Choroid plexus epithelial cell (primary cell): ENCODE results near the gene KLHL22.
"Not testable (repeated sequence)": the region's sequence is repeated elsewhere in the genome, so short reads cannot be mapped to it uniquely, and the experiment has no call there.

ENCODE experiments used
- DNase-seq: peaks from one replicate; pipeline ENCODE4 v3.0.0-alpha.2; 2010; ENCODE audit warnings: low read depth
- H3K4me3 ChIP-seq: 2 replicates; pipeline ENCODE4 v1.5.1; 2011; ENCODE audit warnings: low read depth, mild to moderate bottlenecking, control low read depth, low read length, moderate library complexity
- TF ChIP-seq, protein P1 (sequence below): conservative IDR thresholded peaks from 2 replicates; pipeline ENCODE4 v1.5.1; 2011; ENCODE audit warnings: low read depth, mild to moderate bottlenecking, control low read depth, inconsistent platforms, low read length, moderate library complexity

Gene KLHL22

DNA sequence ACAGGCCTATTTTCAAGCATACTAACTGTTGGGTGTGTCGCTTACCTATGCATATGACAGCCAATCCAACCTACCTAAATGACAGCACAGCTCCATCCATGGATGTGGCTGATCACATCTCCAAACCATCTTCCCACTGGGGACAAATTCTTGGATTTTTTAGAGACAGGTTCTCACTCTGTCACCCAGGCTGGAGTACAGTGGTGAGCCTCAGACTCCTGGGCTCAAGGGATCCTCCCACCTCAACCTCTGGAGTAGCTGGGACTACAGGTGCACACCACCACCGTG lies 76.0 kb downstream of the KLHL22 start:
- TF ChIP-seq, protein P1, sequence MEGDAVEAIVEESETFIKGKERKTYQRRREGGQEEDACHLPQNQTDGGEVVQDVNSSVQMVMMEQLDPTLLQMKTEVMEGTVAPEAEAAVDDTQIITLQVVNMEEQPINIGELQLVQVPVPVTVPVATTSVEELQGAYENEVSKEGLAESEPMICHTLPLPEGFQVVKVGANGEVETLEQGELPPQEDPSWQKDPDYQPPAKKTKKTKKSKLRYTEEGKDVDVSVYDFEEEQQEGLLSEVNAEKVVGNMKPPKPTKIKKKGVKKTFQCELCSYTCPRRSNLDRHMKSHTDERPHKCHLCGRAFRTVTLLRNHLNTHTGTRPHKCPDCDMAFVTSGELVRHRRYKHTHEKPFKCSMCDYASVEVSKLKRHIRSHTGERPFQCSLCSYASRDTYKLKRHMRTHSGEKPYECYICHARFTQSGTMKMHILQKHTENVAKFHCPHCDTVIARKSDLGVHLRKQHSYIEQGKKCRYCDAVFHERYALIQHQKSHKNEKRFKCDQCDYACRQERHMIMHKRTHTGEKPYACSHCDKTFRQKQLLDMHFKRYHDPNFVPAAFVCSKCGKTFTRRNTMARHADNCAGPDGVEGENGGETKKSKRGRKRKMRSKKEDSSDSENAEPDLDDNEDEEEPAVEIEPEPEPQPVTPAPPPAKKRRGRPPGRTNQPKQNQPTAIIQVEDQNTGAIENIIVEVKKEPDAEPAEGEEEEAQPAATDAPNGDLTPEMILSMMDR = no peak
- no peak overlapping the region for H3K4me3 ChIP-seq
- DNase-seq = no peak

DNA sequence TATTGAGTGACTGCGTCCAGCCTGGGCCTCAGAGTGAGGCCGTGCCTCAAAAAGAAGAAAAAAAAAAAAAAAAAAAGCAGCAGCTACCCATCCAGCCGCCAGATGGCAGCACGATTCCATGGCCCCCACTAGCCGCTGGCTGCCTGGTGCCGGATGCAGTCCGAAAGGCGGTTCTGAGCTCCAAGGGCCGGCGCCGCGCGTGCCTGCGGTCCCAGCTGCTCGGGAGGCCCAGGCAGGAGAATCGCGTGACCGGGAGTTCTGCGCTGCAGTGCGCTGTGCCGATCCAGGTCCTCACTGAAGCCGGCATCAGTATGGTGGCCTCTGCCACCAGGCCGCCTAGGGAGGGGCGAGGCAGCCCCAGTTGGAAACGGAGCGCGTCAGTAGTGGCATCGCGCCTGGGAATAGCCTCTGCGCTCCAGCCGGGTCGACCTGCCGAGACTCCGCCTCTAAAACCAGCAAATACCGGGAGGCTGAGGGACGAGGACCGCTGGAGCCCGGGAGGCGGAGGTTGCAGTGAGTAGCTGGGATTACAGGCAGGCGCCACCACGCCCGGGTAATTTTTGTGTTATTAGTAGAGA lies 77.3 kb downstream of the KLHL22 start:
- TF ChIP-seq, protein P1 = peak; percentile 93
- peak; percentile 89 for DNase-seq
- peak overlapping the region; percentile 55 for H3K4me3 ChIP-seq

DNA sequence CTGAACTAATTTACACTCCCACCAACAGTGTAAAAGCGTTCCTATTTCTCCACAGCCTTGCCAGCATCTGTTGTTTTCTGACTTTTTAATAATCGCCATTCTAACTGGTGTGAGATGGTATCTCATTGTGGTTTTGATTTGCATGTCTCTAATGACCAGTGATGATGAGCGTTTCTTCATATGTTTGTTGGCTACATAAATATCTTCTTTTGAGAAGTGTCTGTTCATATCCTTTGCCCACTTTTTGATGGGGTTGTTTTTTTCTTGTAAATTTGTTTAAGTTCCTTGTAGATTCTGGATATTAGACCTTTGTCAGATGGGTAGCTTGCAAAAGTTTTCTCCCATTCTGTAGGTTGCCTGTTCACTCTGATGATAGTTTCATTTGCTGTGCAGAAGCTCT lies 79.9 kb downstream of the KLHL22 start:
- not testable (repeated sequence) for H3K4me3 ChIP-seq, DNase-seq

DNA sequence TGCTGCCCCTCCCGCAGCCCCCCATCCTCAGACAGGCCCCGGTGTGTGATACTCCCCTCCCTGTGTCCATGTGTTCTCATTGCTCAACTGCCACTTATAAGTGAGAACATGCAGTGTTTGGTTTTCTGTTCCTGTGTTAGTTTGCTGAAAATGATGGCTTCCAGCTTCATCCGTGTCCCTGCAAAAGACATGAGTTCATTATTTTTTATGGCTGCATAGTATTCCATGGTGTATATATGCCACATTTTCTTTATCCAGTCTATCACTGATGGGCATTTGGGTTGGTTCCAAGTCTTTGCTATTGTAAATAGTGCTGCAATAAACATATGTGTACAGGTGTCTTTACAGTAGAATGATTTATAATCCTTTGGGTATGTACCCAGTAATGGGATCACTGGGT lies 80.4 kb downstream of the KLHL22 start:
- H3K4me3 ChIP-seq, DNase-seq: not testable (repeated sequence)

DNA sequence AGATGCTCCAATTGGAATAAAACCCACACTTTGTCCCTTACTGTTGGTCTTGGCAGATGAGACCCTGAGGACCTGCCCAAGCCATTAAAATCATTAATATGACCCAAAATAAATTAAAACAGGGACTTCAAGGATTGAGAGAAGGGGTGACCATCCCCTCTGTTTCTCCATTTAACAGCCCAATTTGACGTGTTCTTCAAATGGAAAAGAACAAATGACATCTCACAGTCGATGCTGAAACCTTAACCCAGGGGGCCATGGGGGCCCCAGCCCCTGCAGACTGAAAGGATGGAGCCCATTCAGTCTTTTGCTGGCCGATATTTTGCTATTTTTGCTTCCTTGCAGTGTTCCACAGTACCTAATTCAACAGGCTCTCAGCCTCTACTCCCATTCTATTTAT lies 81.1 kb downstream of the KLHL22 start:
- DNase-seq = no peak
- H3K4me3 ChIP-seq = no peak overlapping the region
- TF ChIP-seq, protein P1 = no peak

DNA sequence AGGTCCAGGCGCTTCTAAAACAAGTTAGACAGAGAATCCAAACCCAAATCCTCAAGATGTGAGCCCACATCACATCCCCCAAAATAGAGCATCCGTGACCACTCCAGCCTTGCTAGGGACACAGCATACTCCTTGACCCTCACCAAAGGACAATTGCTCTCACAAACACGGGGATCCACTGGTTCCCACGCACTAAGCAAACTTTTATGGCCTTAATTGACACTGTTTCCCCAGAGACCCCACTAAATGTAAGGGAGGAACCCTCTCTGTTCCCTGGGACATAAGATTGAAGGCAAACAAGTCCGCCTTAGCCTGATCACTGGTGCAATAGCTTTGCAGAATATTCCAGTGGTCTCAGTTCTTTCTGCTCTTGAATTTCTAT lies 81.5 kb downstream of the KLHL22 start:
- DNase-seq = no peak
- TF ChIP-seq, protein P1 = no peak
- no peak overlapping the region for H3K4me3 ChIP-seq

DNA sequence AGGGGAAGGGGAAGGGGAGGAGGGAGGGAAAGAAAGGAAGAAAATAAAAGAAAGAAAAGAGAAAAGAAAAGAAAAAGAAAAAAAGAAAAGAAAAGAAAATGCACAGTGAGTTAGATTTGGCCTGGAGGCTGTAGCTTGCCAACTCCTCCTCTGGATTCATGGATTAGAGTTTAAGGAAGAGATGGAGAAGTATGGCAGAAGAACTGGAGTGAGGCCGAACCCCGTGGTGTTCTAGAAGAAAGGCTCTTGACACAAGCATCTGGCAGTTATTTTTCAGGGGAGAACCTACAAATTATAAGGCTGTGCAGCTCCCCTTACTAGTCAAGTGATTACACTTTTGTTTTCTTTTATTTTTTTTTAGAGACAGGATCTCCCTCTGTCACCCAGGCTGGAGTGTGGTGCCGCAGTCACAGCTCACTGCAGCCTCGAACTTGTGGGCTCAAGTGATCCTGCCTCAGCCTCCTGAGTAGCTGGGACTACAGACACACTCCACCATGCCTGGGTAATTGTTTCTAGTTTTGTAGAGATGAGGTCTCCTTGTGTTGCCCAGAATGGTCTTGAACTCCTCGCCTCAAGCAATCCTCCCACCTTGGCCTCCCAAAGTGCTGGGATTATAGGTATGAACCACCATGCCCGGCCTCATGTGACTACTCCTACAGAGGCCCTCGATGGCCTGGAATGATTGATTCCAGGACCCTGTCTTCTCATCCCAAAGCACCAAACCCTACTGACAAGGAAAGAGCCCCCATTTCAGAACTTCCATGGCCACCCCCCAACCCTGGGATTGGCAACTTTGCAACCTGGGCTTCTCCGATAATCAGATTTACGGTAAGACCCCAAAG lies 82.2 kb downstream of the KLHL22 start:
- TF ChIP-seq, protein P1 = no peak
- H3K4me3 ChIP-seq = no peak overlapping the region
- no peak for DNase-seq

DNA sequence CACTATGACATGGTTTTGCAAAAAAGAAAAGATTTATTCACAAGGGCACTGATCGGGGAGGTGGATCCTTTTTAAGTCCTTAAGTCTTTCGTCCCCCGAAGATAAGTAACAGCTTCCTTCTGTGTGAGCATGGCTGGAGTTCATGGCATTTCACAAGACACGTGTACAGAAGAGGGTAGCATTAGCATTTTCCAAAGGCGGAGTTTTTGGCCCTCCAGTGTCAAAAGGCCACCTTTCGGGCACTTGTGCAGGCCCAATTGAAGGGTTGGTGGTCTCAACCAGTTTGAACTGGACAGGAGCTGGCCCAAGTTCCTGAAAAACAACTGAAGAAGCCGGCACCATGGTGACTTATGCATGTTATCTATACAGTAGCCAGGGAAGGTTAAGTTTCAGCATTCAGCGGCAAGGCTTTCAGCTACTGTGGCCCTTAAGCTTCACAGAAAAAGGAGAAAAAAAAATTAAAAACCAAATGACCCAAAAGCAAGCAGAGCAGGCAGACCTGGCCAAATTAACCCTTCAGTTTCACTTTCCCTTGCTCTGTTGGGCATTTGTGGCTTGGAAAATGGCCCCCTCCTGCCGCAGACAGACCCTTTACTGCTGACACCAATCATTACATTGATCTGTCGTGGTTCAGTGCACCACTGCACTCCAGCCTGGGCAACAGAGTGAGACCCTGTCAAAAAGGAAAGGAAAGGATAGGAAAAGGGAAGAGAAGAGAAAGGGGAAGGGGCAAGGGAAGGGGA lies 83.0 kb downstream of the KLHL22 start:
- DNase-seq = no peak
- TF ChIP-seq, protein P1 = no peak
- no peak overlapping the region for H3K4me3 ChIP-seq

DNA sequence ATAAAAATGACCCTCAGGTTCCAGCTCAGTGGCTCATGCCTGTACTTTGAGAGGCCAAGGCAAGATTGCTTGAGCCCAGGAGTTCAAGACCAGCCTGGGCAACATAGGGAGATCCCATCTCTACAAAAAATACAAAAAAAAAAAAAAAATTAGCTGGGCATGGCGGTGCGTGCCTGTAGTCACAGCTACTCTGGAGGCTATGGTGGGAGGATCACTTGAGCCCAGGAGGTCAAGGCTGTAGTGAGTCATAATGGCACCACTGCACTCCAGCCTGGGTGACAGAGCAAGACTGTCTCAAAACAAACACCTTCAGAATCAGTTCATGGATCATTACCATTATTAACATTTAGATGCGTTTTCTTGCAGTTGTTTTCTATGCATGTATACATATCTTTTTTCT lies 86.2 kb downstream of the KLHL22 start:
- DNase-seq, H3K4me3 ChIP-seq: not testable (repeated sequence)
